Myometrial cell (primary cell): Measurements from ENCODE around the gene XAGE1B. TPM values are rescaled to one million over a fixed set of nuclear protein-coding genes. Genes with fewer than 3 reads are reported as not detected.

Source experiments
- total RNA-seq: library from RNA; depleted of rRNA; stranded (reverse); fragments of >200 nt; gene quantifications from 2 replicates; pipeline ENCODE4 v1.2.3, GENCODE V29; 2015

Gene XAGE1B, protein sequence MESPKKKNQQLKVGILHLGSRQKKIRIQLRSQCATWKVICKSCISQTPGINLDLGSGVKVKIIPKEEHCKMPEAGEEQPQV
- total RNA-seq = not detected in 2 replicates

GRCh38 chrX:52516987-52517325 lies at the start of gene XAGE1B:
XAGE1B (minus strand) TSS chrX:52517063; CDS start chrX:52515527, 1,536 bp downstream.

GRCh38 chrX:52495545-52496418 lies 21.1 kb downstream of the XAGE1B start, which contains the start of gene XAGE1A:
XAGE1A (plus strand) TSS chrX:52495808; CDS start chrX:52497362, 1,554 bp downstream.

Other genes starting within 250 kb of the XAGE1B start
- gene XAGE2, start 148.0 kb downstream of the XAGE1B start, total RNA-seq = not detected in 2 replicates
- not detected in 2 replicates for gene XAGE1A, start 21.3 kb downstream of the XAGE1B start, total RNA-seq
- not detected in 2 replicates for gene SSX7, start 137.8 kb upstream of the XAGE1B start, total RNA-seq
- gene SSX2, start 190.1 kb upstream of the XAGE1B start, total RNA-seq = not detected in 2 replicates
- gene SSX2B, start 234.2 kb upstream of the XAGE1B start, total RNA-seq = not detected in 2 replicates